HG03575 (cell line): Measurements from ENCODE around the gene ITPR1.

Source experiments
- ATAC-seq: cut with Tn5 transposase; IDR thresholded peaks from one replicate; pipeline ENCODE4 v1.9.1; 2021; ENCODE audit not compliant: unreplicated experiment, insufficient number of reproducible peaks, low FRiP score; ENCODE audit errors: extremely low read depth

The ITPR1 gene

DNA sequence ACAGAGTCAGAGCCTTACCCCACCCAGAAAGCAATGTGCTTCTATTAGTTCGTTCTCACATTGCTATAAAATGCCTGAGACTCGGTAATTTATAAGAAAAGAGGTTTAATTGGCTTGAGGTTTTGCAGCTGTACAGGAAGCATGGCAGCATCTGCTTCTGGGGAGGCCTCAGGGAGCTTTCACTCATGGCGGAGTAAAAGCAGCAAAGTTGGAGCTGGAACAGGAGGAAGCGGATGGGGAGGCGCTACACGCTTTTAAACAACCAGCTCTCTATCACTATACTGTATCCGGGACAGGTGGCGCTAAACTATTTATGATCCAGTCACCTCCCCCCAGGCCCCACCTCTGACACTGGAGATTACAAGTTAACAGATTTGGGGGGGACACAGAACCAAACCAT, 309.8 kb downstream of the ITPR1 start:
- ATAC-seq, result no peak

DNA sequence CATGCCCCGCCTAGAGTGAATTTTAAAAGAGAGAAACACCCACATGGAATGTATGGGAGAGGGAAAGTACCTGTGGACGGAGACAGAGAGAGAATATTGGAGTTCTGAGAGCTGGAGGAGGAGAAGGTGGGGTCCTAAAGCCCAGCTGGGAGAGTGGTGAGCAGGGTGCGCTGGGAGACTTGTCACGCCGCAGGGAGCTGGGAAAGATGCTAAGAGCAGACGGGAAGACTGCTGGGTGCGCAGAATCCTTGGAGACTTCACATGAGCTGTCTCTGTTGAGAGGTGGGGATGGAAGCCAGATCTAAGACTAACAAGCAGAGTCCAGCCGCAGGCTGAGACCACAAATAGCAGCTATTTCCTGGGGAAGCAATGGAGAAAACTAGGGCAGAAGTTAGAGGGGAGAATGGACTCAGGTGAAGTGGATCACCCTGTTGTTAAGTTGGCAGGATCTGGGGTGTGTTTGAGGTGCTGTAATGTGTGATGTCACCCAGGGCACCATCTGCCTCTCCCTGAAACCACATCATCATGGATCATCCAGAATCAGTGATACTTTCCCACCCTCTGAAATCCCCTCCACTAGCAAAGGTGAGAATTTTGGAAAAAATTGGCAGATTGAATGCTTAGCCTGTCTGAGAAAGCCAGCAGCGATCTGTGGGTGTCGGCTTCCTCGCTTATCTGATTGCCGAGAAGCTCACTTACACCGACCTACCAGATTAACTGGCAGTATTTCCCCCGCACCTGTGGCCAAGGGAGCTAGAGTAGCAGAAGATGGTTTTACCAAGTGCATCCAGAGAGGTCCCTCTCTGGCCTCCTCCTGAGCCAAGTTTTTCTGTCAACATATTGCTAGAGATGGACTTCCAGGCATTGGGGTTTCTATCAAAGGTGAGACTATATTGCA, 311.3 kb downstream of the ITPR1 start:
- no peak for ATAC-seq

DNA sequence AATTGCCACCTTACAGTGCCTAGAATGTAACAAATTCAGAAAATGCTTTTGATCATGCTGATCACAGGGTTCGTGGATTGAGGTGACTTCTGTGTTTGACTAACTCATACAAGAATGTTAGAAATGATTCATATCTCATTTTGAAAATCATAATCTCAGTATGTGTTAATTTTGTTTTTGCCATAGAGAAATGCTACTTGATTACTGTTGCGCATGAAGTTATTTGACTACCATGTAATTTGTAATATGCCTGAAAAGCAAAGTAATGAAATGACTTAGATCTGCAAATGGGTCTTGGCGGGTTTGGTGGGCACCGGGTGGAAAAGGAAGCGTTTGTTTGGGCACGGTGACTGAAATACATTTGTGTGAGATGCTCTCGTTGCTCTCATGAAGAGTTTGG, 312.5 kb downstream of the ITPR1 start:
- no peak for ATAC-seq

DNA sequence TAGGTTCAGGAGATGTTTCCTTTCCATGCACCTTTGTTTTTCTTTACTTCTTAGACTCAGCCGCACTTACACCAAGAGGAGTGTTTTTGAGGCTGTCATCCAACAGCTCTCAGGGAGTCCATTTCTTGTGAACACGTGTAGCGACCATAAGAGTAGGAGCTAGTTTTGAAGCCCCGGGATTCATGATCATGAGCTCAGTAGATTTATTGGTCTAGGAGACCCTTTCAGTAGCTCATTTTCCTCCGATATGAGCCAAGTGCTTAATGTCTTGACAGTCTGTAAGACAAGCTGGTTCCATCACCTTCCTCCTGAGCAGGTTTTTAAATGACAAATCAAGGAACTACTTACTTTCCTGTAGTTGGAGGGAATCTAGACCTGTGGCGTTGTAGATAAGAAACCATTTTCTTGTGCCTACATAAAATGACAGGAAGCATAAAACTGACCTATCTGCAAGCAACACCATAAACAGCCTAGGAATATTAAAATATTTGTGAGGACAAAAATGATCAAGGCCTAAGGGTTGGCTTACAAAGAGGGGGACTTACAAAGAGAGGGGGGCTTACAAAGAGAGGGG, 313.5 kb downstream of the ITPR1 start:
- no peak for ATAC-seq

DNA sequence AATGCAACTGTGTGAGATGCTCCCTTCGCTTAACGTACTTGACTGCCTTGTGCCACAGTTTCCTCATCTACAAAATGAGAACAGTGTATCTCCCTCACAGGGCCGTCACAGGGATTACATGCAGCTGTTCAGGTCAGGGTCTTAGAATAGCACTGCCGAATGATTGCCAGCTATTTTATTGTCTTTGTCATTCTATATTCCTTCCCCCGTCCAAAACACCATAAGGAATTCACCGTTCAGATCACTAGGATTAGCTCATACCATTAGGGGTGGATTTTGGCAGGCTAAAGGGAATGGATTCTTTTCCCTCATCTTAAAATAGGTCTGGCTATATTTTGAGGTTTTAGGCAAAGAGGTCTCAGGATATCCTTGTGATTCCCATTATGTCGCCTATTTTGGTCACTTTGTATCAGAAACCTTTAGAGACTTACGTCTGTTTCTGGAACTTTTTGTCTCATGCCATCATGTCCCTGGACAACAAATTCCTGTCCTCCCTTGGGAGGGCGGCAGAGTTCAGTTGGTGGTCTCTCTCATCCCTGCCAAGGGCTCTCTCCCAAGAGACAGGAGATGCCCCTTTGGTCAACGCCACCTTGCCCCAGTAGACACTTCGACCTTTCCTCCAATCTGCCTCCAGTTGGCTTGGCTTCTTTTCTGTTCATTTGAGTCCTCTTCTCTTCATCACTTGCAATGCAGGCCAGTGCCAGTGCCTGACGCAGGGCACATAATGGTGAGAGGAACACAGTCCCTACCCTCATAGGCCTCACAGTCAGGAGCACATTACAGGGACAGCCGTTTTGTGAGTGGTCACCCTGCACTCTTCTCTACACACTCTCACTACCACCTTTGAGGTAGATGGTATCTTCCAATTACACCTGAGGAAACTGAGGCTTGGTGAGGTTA, 314.5 kb downstream of the ITPR1 start:
- ATAC-seq, result no peak

DNA sequence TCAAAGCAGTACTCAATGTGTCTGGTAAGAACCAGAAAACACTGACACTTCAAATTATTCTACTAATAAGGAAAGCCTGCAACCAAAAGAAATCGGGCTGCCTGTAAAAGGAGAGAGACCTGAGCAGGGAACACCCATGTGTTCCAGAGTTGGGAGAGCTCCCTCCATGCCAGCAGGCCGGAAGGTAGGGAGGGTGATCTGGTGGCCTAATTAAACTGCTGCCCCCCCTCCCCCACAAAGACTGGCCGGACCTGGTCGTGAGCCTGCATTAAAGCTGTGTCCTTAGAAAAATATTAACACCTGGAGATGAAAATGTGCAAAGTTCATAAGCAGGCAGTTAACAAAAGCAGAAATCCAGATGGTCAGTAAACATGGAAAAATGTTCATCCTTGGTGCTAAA, 315.5 kb downstream of the ITPR1 start:
- ATAC-seq, result no peak

DNA sequence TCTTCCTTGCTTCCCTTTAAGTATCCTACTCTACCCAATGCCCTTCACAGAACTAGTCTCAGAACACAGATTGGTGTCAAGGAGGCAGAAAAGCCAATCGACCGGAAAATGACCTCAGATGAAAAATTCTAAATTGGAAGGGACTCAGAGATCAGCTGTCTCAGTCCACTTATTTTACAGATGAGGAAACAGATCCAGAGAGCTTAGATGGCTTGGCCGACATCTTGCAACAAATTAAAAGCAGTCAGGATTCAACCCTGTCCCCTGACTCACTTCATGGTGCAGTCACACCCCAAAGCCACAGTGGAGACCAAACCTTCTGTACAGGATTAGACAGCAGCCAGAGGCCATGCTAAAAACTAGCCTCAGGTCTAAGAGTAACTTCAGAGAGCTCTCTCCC, 316.8 kb downstream of the ITPR1 start:
- no peak for ATAC-seq

DNA sequence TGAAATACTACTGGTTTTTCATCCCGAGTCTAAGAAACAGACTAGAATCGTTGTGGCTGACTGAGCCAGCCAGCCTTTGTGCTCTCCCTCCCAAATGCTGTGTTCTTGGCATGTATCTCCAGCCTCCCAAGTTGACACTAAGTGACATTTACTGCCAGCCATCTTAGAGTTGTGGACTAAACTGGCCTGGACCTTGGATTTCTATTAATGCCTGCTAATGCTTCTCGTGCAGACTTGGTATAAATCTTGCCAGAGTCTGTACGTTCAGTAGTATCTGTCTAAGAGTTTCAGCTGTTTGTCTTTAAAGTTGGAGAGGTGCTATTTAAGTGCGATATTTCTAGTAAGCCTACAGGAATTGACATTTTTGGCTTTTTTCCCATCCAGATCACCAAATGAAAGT, 319.4 kb downstream of the ITPR1 start:
- ATAC-seq, result no peak

DNA sequence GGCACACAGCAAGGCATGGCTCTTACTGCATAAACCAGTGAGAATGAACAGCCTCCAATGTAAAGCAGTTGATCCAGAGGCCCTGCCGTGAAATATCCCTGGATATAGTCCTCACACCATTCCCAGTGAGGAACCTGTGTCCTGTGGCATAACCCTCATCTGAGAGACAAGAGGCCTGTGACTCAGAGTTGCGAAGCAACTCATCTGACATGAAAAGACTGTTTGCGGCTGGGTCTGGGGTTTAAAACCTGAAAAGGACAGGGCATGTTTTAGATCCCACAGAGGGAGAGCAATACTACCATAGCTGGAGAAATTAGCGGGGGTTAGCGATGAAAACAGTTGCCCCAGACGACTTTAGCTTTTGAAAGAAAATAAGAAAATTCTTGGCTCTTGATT, 320.8 kb downstream of the ITPR1 start:
- no peak for ATAC-seq

DNA sequence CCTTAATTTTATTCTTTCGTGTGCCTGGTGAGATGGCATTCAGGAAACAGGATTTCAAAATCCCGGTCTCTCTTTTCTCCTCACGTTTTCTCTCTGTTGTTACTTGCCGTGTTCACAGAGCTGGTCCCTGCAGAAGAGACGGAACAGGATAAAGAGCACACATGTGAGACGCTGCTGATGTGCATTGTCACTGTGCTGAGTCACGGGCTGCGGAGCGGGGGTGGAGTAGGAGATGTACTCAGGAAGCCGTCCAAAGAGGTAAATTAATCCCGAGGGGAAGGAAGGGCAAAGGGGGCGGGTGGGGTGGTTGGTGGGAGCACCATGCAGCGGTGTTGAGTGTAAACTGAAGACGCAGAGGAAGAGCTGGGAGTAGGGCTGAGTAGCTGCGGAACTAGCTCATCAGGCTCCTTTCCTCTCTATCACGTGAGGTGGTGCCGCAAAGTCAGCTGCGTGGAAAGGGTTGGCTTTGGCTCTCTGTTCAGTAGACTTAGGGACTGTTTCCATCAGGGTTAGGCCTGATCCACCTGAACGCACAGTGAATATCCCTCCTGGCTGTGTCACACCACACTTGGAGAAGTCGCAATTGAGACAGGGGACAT, 321.3 kb downstream of the ITPR1 start:
- no peak for ATAC-seq

DNA sequence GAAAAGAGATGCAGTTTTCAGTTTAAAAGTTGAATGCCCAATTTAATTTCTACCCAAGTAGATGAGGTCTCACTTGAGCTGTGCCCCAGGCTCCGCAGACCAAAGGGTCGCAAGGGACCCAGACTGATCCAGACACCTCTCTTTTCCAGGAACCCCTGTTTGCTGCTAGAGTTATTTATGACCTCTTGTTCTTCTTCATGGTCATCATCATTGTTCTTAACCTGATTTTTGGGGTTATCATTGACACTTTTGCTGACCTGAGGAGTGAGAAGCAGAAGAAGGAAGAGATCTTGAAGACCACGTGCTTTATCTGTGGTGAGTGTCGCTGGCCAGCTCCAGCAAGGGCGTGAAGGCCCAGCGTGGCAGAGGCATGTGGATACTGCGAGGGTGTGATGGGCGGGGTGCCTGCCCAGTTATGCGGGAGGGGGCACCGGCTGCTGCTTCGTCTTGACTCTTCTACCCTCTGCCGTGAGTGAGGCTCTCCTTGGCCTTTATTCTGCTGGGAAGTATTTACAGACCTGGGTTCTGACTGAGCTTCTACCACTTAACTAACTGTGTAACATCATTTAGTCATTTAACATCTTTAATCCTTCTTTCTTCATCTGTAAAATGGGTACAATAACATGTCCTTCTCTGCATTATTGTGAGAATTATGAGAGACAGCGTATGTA, 321.9 kb downstream of the ITPR1 start:
- ATAC-seq, result no peak

DNA sequence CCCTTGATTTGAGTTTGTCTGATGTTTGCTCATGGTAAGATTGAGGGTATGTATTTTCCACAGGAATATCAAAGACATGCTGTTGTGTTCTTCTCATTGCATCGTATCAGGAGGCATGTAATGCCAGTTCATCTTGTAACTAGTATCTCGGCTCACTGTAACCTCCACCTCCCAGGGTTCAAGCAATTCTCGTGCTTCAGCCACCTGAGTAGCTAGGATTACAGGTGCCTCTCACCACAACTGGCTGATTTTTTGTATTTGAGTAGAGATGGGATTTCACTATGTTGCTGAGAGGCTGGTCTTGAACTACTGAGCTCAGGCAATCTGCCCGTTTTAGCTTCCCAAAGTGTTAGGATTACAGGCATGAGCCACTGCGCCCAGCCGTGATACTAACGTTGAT, 323.2 kb downstream of the ITPR1 start:
- no peak for ATAC-seq

DNA sequence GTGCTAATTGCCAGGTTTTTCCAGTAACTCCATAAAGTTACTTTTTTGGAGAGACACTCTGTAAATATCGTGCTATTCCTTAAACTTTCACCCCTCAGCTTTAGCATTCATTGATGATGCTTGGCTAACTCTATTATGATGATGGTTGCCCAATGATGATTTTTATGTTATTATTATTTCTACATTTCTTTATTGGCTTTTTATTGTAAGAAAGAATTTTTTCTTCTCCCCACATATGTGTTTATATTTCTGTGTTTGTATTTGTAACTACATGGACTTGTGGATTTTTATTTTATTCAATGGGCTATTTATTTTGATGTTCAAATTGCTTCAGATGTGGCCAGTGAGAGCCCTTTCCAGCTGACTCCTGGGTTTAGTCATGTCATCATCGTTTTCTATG, 323.6 kb downstream of the ITPR1 start:
- ATAC-seq, result no peak

DNA sequence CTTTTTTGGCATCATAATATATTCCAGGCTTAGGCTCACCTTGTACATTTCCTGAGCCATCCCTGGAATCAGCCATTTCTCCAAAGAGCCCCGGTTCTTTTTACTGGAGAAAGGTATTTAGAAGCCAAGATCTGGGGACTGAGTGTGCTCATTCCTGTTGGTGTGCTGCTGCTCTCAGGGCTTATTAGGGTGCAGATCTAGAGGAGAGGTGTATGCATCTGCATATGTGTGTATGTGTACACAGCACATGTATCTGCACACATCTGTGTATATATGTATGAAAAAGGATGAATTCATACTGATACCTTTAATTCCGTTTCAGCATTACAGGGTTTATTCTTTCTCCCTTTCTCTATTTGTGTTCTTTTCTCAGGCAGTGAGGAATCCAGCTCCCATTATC, 324.0 kb downstream of the ITPR1 start:
- ATAC-seq, result no peak

DNA sequence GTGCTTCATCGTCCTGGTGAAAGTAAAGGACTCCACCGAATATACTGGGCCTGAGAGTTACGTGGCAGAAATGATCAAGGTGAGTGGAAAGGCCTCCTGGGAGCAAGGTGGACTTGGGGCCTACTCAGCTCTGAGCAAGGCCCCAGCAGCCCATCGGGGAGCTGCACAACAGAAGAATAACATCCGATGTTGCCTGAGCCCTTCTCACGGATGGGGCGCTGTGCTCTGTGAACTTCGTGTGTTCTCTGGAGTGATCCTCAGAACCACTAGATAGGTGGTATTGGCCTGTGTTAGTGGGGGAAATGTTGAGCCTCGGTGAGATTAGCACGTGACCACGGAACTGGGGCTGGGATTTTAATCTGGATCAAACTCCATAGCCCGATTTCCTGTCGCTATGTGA, 325.0 kb downstream of the ITPR1 start:
- ATAC-seq, result no peak

DNA sequence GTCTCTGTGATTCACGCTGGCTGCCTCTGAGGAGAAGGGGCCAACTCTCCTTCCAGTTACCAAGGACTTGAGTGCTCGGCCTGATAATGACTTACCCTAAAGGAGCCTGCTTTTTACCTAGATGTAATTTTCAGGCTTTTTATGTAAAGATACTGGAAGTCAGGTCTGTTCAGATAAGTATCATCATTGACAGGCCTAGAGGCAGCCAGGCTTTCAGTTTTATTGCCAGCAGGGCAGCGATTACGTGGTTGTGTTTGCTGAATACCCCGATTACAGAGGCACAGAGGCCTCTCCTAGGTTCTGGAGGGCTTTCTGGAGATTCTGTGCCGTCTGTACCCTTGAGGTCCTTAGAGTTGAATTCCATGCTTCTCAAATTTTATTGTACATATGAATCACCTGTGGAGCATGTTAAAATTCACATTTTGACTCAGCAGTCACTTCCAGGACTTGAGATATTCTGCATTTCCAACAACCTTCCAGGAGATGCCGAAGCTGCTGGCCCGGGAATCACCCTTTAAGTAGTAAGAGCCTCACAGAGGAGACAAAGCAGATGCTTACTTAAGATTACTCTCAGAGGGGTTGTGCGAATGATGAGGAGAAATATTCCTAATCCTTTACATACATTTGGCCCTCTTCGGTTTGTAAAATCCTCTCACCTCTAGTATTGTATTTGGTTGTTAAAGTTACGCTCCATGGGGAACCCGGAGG, 326.0 kb downstream of the ITPR1 start:
- no peak for ATAC-seq

DNA sequence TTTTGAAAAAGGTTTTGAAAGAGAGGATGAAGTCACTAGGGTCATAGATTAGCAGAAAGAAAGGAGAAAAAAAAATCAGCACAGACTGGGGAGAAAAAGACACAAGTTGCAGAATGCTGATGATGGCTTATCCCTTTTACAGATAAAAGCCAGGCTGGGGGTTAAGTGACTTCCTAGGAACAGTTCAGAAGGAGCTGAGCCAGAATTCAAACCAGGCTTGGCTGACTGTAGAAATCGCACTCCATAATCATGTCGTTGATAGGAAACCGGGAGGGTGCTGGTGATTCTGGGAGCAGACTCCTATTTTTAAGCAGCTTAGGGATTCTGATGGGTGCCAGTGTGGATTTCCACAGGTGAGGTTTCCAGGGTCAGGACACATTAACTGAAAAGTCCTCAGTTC, 326.6 kb downstream of the ITPR1 start:
- no peak for ATAC-seq

DNA sequence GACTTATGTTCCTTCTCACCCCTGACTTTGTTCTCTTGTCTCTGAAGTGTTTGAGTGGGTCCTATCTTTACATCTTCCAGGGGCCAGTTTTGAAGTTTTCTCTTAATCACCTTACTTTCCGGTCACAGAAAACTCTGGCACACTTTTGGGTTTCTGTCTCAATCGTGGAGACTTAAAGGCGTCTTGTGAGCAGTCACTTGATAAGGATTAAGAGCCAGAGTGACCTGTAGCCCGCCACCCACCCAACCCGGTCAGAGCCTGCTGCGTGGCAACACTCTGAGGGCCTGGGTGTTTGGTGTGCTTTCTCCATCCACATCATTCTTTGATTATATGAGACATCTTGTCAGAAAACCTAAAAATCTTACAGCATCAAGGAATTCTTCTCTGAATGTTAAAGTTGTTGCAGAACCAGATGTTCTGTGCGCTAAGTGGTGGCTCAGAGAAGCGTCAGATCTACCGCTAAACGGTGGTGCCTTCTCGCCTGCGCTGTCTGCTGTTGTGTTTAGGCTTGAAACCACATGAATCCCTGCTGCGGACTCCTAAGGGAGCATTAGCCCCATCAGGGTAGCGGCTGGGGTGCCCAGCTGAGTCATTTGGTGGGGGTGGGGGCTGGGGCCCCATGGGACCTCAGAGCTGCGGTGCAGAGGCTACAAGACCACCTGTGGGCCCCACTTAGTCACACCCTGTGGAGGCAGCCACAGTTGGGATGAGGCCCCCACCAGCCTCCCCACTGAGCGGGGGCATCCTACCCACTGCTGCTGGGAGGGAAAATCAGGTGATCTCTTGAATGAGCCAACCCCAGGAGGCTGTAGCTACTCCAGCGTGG, 327.4 kb downstream of the ITPR1 start:
- no peak for ATAC-seq
